Thyroid gland (tissue), 4 donors: ENCODE results near the gene TXNDC9.
A peak's percentile ranks its signal among the peaks of the same experiment; 100 is the strongest.

ENCODE experiments used
- CTCF ChIP-seq, 6 experiments: fragments of 200-600 bp in 3 of 6; fragments of 450-650 bp in 3 of 6; sonication (generic) in 3 of 6; IDR thresholded peaks; one replicate each; pipeline ENCODE4 v1.5.1; 2016 to 2019; ENCODE audit warnings: antibody characterized with exemption in 6 of 6, mild to moderate bottlenecking in 2 of 6, inconsistent platforms in 1 of 6, moderate library complexity in 1 of 6
- POLR2A ChIP-seq, 2 donors: fragments of 450-650 bp; IDR thresholded peaks; one replicate each; pipeline ENCODE4 v1.6.1; 2017; ENCODE audit warnings: antibody characterized with exemption in 2 of 2, mild to moderate bottlenecking in 2 of 2, moderate library complexity in 1 of 2

- TF ChIP-seq CTCF (IDR thresholded peaks at IDR 0.05) (peak in 1 of 6 experiments; percentile 18), POLR2A (IDR thresholded peaks at IDR 0.05) (peak in 1 of 2 donors; percentile 73)
Measured at GRCh38 chr2:99335911-99336803, at the start of gene TXNDC9.
